Mammary epithelial cell (primary cell): ENCODE results near the gene STOML2.

Experiments
- EZH2 ChIP-seq: IDR thresholded peaks from 2 replicates; pipeline ENCODE4 v1.6.1; 2012; ENCODE audit warnings: low read length, inconsistent platforms, borderline replicate concordance
- TF ChIP-seq, protein P1 (sequence below), 2 donors: IDR thresholded peaks in 1 of 2; conservative IDR thresholded peaks in 1 of 2; 2 replicates each; pipeline ENCODE4 v1.5.1; 2011 to 2012; ENCODE audit warnings: inconsistent platforms in 2 of 2, low read length in 2 of 2, mild to moderate bottlenecking in 2 of 2, control low read depth in 1 of 2, low read depth in 1 of 2; ENCODE audit not compliant: insufficient read depth in 1 of 2; ENCODE audit errors: extremely low read depth in 1 of 2

DNA sequence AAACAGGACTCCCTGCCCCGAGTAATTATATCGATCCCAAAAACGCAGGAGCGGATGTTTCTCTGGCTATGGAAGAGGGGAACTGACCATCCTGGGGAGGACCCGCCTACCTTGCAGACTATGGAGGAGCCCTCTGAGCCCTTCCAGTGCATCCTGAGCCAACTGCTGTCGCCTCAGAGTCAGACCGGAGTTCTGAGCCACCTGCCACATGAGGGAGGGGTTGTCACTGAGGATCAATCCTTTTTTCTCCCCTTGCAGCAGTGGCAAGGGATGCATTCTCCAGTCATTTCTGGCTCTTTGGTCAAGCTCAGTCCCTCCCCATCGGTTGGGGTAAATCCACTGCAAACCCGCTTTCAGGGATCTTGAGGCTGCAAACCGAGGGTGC lies 23.9 kb downstream of the STOML2 start:
- TF ChIP-seq, protein P1, sequence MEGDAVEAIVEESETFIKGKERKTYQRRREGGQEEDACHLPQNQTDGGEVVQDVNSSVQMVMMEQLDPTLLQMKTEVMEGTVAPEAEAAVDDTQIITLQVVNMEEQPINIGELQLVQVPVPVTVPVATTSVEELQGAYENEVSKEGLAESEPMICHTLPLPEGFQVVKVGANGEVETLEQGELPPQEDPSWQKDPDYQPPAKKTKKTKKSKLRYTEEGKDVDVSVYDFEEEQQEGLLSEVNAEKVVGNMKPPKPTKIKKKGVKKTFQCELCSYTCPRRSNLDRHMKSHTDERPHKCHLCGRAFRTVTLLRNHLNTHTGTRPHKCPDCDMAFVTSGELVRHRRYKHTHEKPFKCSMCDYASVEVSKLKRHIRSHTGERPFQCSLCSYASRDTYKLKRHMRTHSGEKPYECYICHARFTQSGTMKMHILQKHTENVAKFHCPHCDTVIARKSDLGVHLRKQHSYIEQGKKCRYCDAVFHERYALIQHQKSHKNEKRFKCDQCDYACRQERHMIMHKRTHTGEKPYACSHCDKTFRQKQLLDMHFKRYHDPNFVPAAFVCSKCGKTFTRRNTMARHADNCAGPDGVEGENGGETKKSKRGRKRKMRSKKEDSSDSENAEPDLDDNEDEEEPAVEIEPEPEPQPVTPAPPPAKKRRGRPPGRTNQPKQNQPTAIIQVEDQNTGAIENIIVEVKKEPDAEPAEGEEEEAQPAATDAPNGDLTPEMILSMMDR (conservative IDR thresholded peaks at IDR 0.05 in 1 of 2, IDR thresholded peaks at IDR 0.05 in 1 of 2; ENCODE audit: extremely low read depth in 1 of 2, insufficient read depth in 1 of 2, low read depth in 1 of 2, low read length in 2 of 2): no peak
- TF ChIP-seq EZH2: no peak
